K562 (cell line): ENCODE data around the gene TMEM242.

Experiments
- CBX5 ChIP-seq: IDR thresholded peaks from 2 replicates; pipeline ENCODE4 v1.6.1; 2014; ENCODE audit warnings: low read depth, borderline replicate concordance
- CEBPG ChIP-seq, 3 experiments: fragments of 200-800 bp in 1 of 3; sonication (Bioruptor generic) in 1 of 3; sonication (generic) in 1 of 3; formaldehyde crosslinking in 1 of 3; IDR thresholded peaks in 2 of 3; conservative IDR thresholded peaks in 1 of 3; 2 replicates each; pipeline versions ENCODE4 v1.6.1 to v1.8.0; 2016 to 2022; ENCODE audit warnings: missing compliant biosample characterization in 2 of 3, missing genetic modification characterization in 2 of 3, mild to moderate bottlenecking in 1 of 3, missing genetic modification reagents in 1 of 3
- CREB1 ChIP-seq, 2 experiments: sonication (generic) in 1 of 2; formaldehyde crosslinking in 1 of 2; IDR thresholded peaks; 2 replicates each; pipeline versions ENCODE4 v1.6.1 to v1.8.0; 2012 to 2022; ENCODE audit warnings: inconsistent platforms in 1 of 2, mild to moderate bottlenecking in 1 of 2, missing genetic modification reagents in 1 of 2, moderate library complexity in 1 of 2
- CTBP1 ChIP-seq: fragments of 450-650 bp; IDR thresholded peaks from 2 replicates; pipeline ENCODE4 v1.6.1; 2016; ENCODE audit warnings: borderline replicate concordance
- EZH2 ChIP-seq: IDR thresholded peaks from 2 replicates; pipeline ENCODE4 v1.6.1; 2012; ENCODE audit warnings: low read depth, mild to moderate bottlenecking, inconsistent platforms, low read length, borderline replicate concordance
- KLF1 ChIP-seq: fragments of 450-650 bp; IDR thresholded peaks from 2 replicates; pipeline ENCODE4 v1.6.1; 2016; ENCODE audit warnings: missing genetic modification characterization, missing compliant biosample characterization
- NR1H2 ChIP-seq: sonication (generic); formaldehyde crosslinking; IDR thresholded peaks from 2 replicates; pipeline ENCODE4 v1.4.0; 2020; ENCODE audit warnings: mild to moderate bottlenecking, missing genetic modification reagents
- TAF7 ChIP-seq: fragments of 450-650 bp; IDR thresholded peaks from 2 replicates; pipeline ENCODE4 v1.6.1; 2016; ENCODE audit warnings: missing genetic modification characterization, missing compliant biosample characterization
- TF ChIP-seq, protein P1 (sequence below), 2 experiments: fragments of 450-650 bp; formaldehyde crosslinking in 1 of 2; IDR thresholded peaks; 2 replicates each; pipeline versions ENCODE4 v1.4.0 to v1.6.1; 2014 to 2020; ENCODE audit warnings: mild to moderate bottlenecking in 2 of 2, borderline replicate concordance in 1 of 2, low read depth in 1 of 2
- TF ChIP-seq, protein P2 (sequence below), 3 experiments: IDR thresholded peaks in 2 of 3; conservative IDR thresholded peaks in 1 of 3; 2 replicates each; pipeline ENCODE4 v1.5.1; 2011 to 2012; ENCODE audit warnings: low read length in 3 of 3, mild to moderate bottlenecking in 3 of 3, control low read depth in 2 of 3, improper control_type of control experiment in 1 of 3, inconsistent platforms in 1 of 3, low read depth in 1 of 3, mixed read lengths in 1 of 3, moderate library complexity in 1 of 3; ENCODE audit not compliant: insufficient read depth in 2 of 3
- TF ChIP-seq, protein P3 (sequence below): fragments of 250-450 bp; sonication (Bioruptor Pico); IDR thresholded peaks from 2 replicates; pipeline ENCODE4 v1.4.0; 2020; ENCODE audit warnings: borderline replicate concordance

DNA sequence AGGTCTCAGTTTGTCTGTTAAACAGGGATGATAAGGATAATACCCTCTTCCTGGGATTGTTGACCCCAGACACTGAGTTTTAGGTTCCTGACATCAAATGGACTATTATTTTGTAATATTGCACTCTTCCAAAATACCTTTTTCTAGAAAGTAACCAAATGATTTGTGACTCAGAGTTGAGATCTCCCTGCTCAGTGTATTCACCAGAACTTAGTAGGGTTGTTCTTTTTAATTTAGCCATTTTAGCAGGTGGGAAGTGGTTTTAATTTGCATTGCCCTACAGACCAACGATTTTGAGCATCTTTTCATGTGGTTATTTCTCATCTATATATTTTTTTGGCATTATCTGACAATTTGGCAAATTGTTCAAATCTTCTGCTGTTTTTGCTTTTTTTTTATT is 75.1 kb downstream of the TMEM242 start:
- TF ChIP-seq CTBP1 (no peak), KLF1 (tag) (no peak), CBX5 (no peak), CREB1 (IDR thresholded peaks at IDR 0.05) (no peak), CREB1 (CRISPR knock-in tag; IDR thresholded peaks at IDR 0.05) (no peak), CEBPG (CRISPR knock-in tag; IDR thresholded peaks at IDR 0.05) (no peak), CEBPG (tag; conservative IDR thresholded peaks at IDR 0.05 in 1 of 2, IDR thresholded peaks at IDR 0.05 in 1 of 2) (no peak), NR1H2 (CRISPR knock-in tag) (no peak), EZH2 (no peak), TAF7 (no peak)
- TF ChIP-seq, protein P1, sequence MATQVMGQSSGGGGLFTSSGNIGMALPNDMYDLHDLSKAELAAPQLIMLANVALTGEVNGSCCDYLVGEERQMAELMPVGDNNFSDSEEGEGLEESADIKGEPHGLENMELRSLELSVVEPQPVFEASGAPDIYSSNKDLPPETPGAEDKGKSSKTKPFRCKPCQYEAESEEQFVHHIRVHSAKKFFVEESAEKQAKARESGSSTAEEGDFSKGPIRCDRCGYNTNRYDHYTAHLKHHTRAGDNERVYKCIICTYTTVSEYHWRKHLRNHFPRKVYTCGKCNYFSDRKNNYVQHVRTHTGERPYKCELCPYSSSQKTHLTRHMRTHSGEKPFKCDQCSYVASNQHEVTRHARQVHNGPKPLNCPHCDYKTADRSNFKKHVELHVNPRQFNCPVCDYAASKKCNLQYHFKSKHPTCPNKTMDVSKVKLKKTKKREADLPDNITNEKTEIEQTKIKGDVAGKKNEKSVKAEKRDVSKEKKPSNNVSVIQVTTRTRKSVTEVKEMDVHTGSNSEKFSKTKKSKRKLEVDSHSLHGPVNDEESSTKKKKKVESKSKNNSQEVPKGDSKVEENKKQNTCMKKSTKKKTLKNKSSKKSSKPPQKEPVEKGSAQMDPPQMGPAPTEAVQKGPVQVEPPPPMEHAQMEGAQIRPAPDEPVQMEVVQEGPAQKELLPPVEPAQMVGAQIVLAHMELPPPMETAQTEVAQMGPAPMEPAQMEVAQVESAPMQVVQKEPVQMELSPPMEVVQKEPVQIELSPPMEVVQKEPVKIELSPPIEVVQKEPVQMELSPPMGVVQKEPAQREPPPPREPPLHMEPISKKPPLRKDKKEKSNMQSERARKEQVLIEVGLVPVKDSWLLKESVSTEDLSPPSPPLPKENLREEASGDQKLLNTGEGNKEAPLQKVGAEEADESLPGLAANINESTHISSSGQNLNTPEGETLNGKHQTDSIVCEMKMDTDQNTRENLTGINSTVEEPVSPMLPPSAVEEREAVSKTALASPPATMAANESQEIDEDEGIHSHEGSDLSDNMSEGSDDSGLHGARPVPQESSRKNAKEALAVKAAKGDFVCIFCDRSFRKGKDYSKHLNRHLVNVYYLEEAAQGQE (IDR thresholded peaks at IDR 0.05; ENCODE audit: borderline replicate concordance) = no peak
- TF ChIP-seq, protein P1 (CRISPR knock-in tag; IDR thresholded peaks at IDR 0.05; ENCODE audit: low read depth) = no peak
- TF ChIP-seq, protein P2, sequence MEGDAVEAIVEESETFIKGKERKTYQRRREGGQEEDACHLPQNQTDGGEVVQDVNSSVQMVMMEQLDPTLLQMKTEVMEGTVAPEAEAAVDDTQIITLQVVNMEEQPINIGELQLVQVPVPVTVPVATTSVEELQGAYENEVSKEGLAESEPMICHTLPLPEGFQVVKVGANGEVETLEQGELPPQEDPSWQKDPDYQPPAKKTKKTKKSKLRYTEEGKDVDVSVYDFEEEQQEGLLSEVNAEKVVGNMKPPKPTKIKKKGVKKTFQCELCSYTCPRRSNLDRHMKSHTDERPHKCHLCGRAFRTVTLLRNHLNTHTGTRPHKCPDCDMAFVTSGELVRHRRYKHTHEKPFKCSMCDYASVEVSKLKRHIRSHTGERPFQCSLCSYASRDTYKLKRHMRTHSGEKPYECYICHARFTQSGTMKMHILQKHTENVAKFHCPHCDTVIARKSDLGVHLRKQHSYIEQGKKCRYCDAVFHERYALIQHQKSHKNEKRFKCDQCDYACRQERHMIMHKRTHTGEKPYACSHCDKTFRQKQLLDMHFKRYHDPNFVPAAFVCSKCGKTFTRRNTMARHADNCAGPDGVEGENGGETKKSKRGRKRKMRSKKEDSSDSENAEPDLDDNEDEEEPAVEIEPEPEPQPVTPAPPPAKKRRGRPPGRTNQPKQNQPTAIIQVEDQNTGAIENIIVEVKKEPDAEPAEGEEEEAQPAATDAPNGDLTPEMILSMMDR (IDR thresholded peaks at IDR 0.05 in 2 of 3, conservative IDR thresholded peaks at IDR 0.05 in 1 of 3; ENCODE audit: insufficient read depth in 2 of 3, low read depth in 1 of 3, low read length in 3 of 3) = no peak
- TF ChIP-seq, protein P3, sequence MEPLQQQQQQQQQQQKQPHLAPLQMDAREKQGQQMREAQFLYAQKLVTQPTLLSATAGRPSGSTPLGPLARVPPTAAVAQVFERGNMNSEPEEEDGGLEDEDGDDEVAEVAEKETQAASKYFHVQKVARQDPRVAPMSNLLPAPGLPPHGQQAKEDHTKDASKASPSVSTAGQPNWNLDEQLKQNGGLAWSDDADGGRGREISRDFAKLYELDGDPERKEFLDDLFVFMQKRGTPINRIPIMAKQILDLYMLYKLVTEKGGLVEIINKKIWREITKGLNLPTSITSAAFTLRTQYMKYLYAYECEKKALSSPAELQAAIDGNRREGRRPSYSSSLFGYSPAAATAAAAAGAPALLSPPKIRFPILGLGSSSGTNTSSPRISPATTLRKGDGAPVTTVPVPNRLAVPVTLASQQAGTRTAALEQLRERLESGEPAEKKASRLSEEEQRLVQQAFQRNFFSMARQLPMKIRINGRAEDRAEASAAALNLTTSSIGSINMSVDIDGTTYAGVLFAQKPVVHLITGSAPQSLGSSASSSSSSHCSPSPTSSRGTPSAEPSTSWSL (CRISPR knock-in tag) = no peak
